Measurements from ENCODE around the gene PSG4.
"Not testable (repeated sequence)": the region's sequence is repeated elsewhere in the genome, so short reads cannot be mapped to it uniquely, and the experiment has no call there.

Gene PSG4

GRCh38 chr19:43205471-43206105 lies at the start of gene PSG4:
Gene PSG4 (minus strand): TSS chr19:43205638. CDS start chr19:43205536, 102 bp downstream.
- DNase-seq, result not testable (repeated sequence)

- DNase-seq, result not testable (repeated sequence)
These were observed 46.0 kb upstream of the PSG4 start for GRCh38 chr19:43251428-43251827.

GRCh38 chr19:43250296-43250695 lies 44.9 kb upstream of the PSG4 start:
- DNase-seq, result not testable (repeated sequence)

- DNase-seq, result not testable (repeated sequence)
These were observed 43.2 kb upstream of the PSG4 start for GRCh38 chr19:43248635-43249002.

GRCh38 chr19:43247243-43247880 lies 41.9 kb upstream of the PSG4 start:
- DNase-seq, result not testable (repeated sequence)

- not testable (repeated sequence) for DNase-seq
These were observed 40.4 kb upstream of the PSG4 start for GRCh38 chr19:43245848-43246247.

GRCh38 chr19:43242211-43242610 lies 36.8 kb upstream of the PSG4 start:
- not testable (repeated sequence) for DNase-seq

- DNase-seq, result not testable (repeated sequence)
These were observed 32.8 kb upstream of the PSG4 start for GRCh38 chr19:43238213-43238612.

GRCh38 chr19:43235686-43236085 lies 30.2 kb upstream of the PSG4 start:
- not testable (repeated sequence) for DNase-seq

- DNase-seq, result no peak
These were observed 23.9 kb upstream of the PSG4 start for GRCh38 chr19:43229315-43229714.

GRCh38 chr19:43228730-43229129 lies 23.3 kb upstream of the PSG4 start:
- DNase-seq, result not testable (repeated sequence)

- not testable (repeated sequence) for DNase-seq
These were observed 21.5 kb upstream of the PSG4 start for GRCh38 chr19:43226986-43227385.

GRCh38 chr19:43224855-43225253 lies 19.4 kb upstream of the PSG4 start:
- no peak for DNase-seq

GRCh38 chr19:43224201-43224854 lies 18.9 kb upstream of the PSG4 start:
- not testable (repeated sequence) for DNase-seq

GRCh38 chr19:43221891-43222290 lies 16.5 kb upstream of the PSG4 start:
- DNase-seq, result not testable (repeated sequence)

GRCh38 chr19:43219136-43219535 lies 13.7 kb upstream of the PSG4 start:
- not testable (repeated sequence) for DNase-seq

GRCh38 chr19:43215881-43216280 lies 10.4 kb upstream of the PSG4 start:
- not testable (repeated sequence) for DNase-seq

GRCh38 chr19:43207991-43208390 lies 2.6 kb upstream of the PSG4 start:
- no peak for DNase-seq

GRCh38 chr19:43207174-43207573 lies 1.7 kb upstream of the PSG4 start:
- not testable (repeated sequence) for DNase-seq

GRCh38 chr19:43203611-43204010 lies 1.8 kb downstream of the PSG4 start:
- DNase-seq, result not testable (repeated sequence)

- DNase-seq, result not testable (repeated sequence)
These were observed 3.5 kb downstream of the PSG4 start for GRCh38 chr19:43201891-43202290.

GRCh38 chr19:43201337-43201801 lies 4.1 kb downstream of the PSG4 start:
- DNase-seq, result not testable (repeated sequence)

- not testable (repeated sequence) for DNase-seq
These were observed 6.6 kb downstream of the PSG4 start for GRCh38 chr19:43198686-43199419.
